ENCODE data around the gene SDC1. TPM values are rescaled to one million over a fixed set of nuclear protein-coding genes. Genes with fewer than 3 reads are reported as not detected.
"Not testable (repeated sequence)": the region's sequence is repeated elsewhere in the genome, so short reads cannot be mapped to it uniquely, and the experiment has no call there.

Gene SDC1
- polyA plus RNA-seq, 1 of the 3 experiments (the other 2 are of a cell fraction), result 122 TPM

DNA sequence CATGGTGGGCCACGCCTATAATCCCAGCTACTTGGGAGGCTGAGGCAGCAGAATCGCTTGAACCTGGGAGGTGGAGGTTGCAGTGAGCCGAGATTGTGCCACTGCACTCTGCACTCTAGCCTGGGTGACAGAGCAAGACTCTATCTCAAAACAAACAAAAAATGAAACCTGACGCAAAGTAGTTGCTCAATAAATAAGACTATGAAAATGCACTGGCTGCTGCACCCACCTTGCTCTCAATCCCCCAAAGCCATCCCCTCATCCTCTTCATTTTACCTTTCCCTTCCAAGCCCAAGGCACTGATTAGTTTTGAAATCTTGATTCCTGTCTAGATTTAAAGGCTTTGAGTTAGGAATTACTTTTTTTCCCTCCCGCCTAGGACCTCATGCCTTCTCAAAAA lies 18.7 kb upstream of the SDC1 start:
- Histone ChIP-seq H3F3A (replicated peaks; ENCODE audit: insufficient read depth) (peaks cover 18% of the 10 kb centered on the region), H3K36me3 (replicated peaks in 1 of 2; ENCODE audit: control insufficient read depth in 1 of 2, insufficient read depth in 2 of 2, low read length in 1 of 2) (peaks cover 15 to 16% of the 10 kb centered on the region in 2 experiments)
- H2AFZ ChIP-seq (ENCODE audit: low read depth); H3K9me3 ChIP-seq; H3K79me2 ChIP-seq (ENCODE audit: insufficient read depth); H3K4me3 ChIP-seq (ENCODE audit: low read depth in 2 of 2, low read length in 1 of 2); H3K4me1 ChIP-seq (ENCODE audit: control insufficient read depth in 1 of 2, insufficient read depth in 2 of 2, low read depth in 1 of 2, low read length in 1 of 2); H4K20me1 ChIP-seq (ENCODE audit: insufficient read depth); H3K27ac ChIP-seq (ENCODE audit: low read depth in 2 of 2, low read length in 1 of 2); H3K4me2 ChIP-seq; H3K9me2 ChIP-seq; H3K27me3 ChIP-seq (ENCODE audit: insufficient read depth); DNase-seq; POLR2A ChIA-PET; H3K9ac ChIP-seq: not testable (repeated sequence)
- WGBS (ENCODE audit: low lambda C conversion rate), result 98% methylated on average over 5 of the region's 5 CpGs
- CTCF ChIA-PET, result interaction anchor here (0.9 to 2.1 kb wide), 4 partner anchors 12 to 35 kb away, joined by 4 to 10 read pairs (median 6); partner anchors contain the start of gene SDC1

GRCh38 chr2:20242727-20243377 lies 17.9 kb upstream of the SDC1 start:
- peaks cover 8 to 11% of the 10 kb centered on the region in 2 experiments for H3K36me3 ChIP-seq (replicated peaks in 1 of 2; ENCODE audit: control insufficient read depth in 1 of 2, insufficient read depth in 2 of 2, low read length in 1 of 2)
- no peaks in the 10 kb centered on the region for H4K20me1 ChIP-seq (ENCODE audit: insufficient read depth)
- ChIA-PET CTCF (interaction anchor here (1.0 to 2.1 kb wide), 7 partner anchors 11 to 102 kb away, joined by 3 to 10 read pairs (median 4); partner anchors contain the start of gene SDC1), POLR2A (no interaction called here)
- no peak overlapping the region for H3K4me3 ChIP-seq (ENCODE audit: low read depth in 2 of 2, low read length in 1 of 2)
- H3K27ac ChIP-seq (ENCODE audit: low read depth in 2 of 2, low read length in 1 of 2), result no peak overlapping the region
- H3K9me3 ChIP-seq, result no peaks in the 10 kb centered on the region
- H3K4me2 ChIP-seq, result no peak overlapping the region
- H3F3A ChIP-seq (replicated peaks; ENCODE audit: insufficient read depth), result peaks cover 13% of the 10 kb centered on the region
- H3K9me2 ChIP-seq, result no peaks in the 10 kb centered on the region
- 85% methylated on average over 9 of the region's 9 CpGs for WGBS (ENCODE audit: low lambda C conversion rate)
- no peaks in the 10 kb centered on the region for H3K4me1 ChIP-seq (ENCODE audit: control insufficient read depth in 1 of 2, insufficient read depth in 2 of 2, low read depth in 1 of 2, low read length in 1 of 2)
- no peaks in the 10 kb centered on the region for H3K27me3 ChIP-seq (ENCODE audit: insufficient read depth)
- no peaks in the 10 kb centered on the region for H3K79me2 ChIP-seq (ENCODE audit: insufficient read depth)
- no peak overlapping the region for H3K9ac ChIP-seq
- TF ChIP-seq REST (IDR thresholded peaks at IDR 0.05; ENCODE audit: low read depth, low read length), result no peak
- TF ChIP-seq TCF12 (IDR thresholded peaks at IDR 0.05), result no peak
- 0 out of 2 replicates have a peak, but pooled peaks have one; percentile 21 for TF ChIP-seq FOXJ3 (CRISPR knock-in tag; IDR thresholded peaks at IDR 0.05)
- TF ChIP-seq GATA2 (CRISPR knock-in tag; IDR thresholded peaks at IDR 0.05), result no peak
- no peak for TF ChIP-seq FOSL2 (IDR thresholded peaks at IDR 0.05; ENCODE audit: borderline replicate concordance, low read depth)
- H2AFZ ChIP-seq (ENCODE audit: low read depth), result no peak overlapping the region
- DNase-seq, result peak; percentile 52
